B cell (primary cell): ENCODE measurements around the gene ODAD4. TPM values are rescaled to one million over a fixed set of nuclear protein-coding genes. Genes with fewer than 3 reads are reported as not detected.

Experiments used
- ATAC-seq: fragments of 200-7000 bp; cut with Tn5 transposase; one replicate; pipeline ENCODE4 v1.10.0; 2021; ENCODE audit warnings: low read depth, mild to moderate bottlenecking, moderate number of reproducible peaks, moderate library complexity
- CTCF ChIA-PET: fragments of 350-600 bp; sonication (Branson Sonifier 250); formaldehyde crosslinking; loops from one replicate; lab custom pipeline; 2021; ENCODE audit warnings: antibody characterized with exemption, inconsistent platforms; lab: Charles Lee
- POLR2A ChIA-PET: fragments of 350-600 bp; sonication (Branson Sonifier 250); formaldehyde crosslinking; loops from one replicate; lab custom pipeline; 2021; ENCODE audit warnings: antibody characterized with exemption; lab: Charles Lee
- DNase-seq: peaks from one replicate; pipeline ENCODE4 v3.0.0; 2013
- H2AFZ ChIP-seq: 2 replicates; pipeline ENCODE4 v1.6.1; 2012; ENCODE audit warnings: mild to moderate bottlenecking, low read depth, low read length; ENCODE audit not compliant: insufficient read depth, poor library complexity, severe bottlenecking
- H3K27ac ChIP-seq, 2 donors: 1 replicate in 1 of 2; 2 replicates in 1 of 2; pipeline ENCODE4 v1.5.1; 2012 to 2013; ENCODE audit warnings: low read length in 2 of 2, mild to moderate bottlenecking in 2 of 2, moderate library complexity in 1 of 2
- H3K27me3 ChIP-seq, 4 experiments: fragments of 200-600 bp in 1 of 4; sonication (generic) in 1 of 4; replicated peaks in 1 of 4; 1 replicate in 2 of 4; 2 replicates in 2 of 4; pipeline versions ENCODE4 v1.6.1 to v1.7.0; 2013 to 2016; ENCODE audit warnings: low read length in 3 of 4, mild to moderate bottlenecking in 2 of 4, mixed read lengths in 1 of 4, moderate library complexity in 1 of 4; ENCODE audit not compliant: insufficient read depth in 4 of 4, control insufficient read depth in 3 of 4; ENCODE audit errors: control extremely low read depth in 1 of 4
- H3K36me3 ChIP-seq, 2 experiments: replicated peaks in 1 of 2; 1 replicate in 1 of 2; 2 replicates in 1 of 2; pipeline versions ENCODE4 v1.6.1 to v1.7.1; 2013; ENCODE audit warnings: low read length in 1 of 2; ENCODE audit not compliant: insufficient read depth in 2 of 2, control insufficient read depth in 1 of 2; ENCODE audit errors: control extremely low read depth in 1 of 2, extremely low read depth in 1 of 2
- H3K4me1 ChIP-seq, 2 donors: fragments of 200-600 bp in 1 of 2; sonication (generic) in 1 of 2; 1 replicate in 1 of 2; 2 replicates in 1 of 2; pipeline versions ENCODE4 v1.5.1 to v1.6.1; 2013 to 2017; ENCODE audit warnings: low read length in 2 of 2; ENCODE audit not compliant: control insufficient read depth in 2 of 2, insufficient read depth in 2 of 2
- H3K4me2 ChIP-seq: replicated peaks from 2 replicates; pipeline ENCODE3; 2012; ENCODE audit warnings: mild to moderate bottlenecking, low read depth, low read length; ENCODE audit not compliant: poor library complexity, severe bottlenecking
- H3K4me3 ChIP-seq, 5 experiments: fragments of 200-600 bp in 1 of 5; sonication (generic) in 1 of 5; 1 replicate in 3 of 5; 2 replicates in 2 of 5; pipeline versions ENCODE4 v1.5.1 to v1.7.0; 2011 to 2016; ENCODE audit warnings: low read length in 4 of 5, mild to moderate bottlenecking in 4 of 5, low read depth in 2 of 5, control low read depth in 1 of 5, moderate library complexity in 1 of 5; ENCODE audit not compliant: insufficient read depth in 1 of 5; ENCODE audit errors: control extremely low read depth in 1 of 5, extremely low read depth in 1 of 5
- H3K79me2 ChIP-seq: fragments of 200-600 bp; sonication (generic); one replicate; pipeline ENCODE4 v1.6.0; 2016; ENCODE audit warnings: low read length; ENCODE audit not compliant: control insufficient read depth, insufficient read depth
- H3K9ac ChIP-seq: fragments of 200-600 bp; sonication (generic); 2 replicates; pipeline ENCODE4 v1.6.1; 2017; ENCODE audit warnings: mild to moderate bottlenecking, low read length, moderate library complexity
- H3K9me3 ChIP-seq, 3 donors: one replicate each; pipeline versions ENCODE4 v1.6.1 to v1.7.1; 2013; ENCODE audit warnings: low read length in 2 of 3; ENCODE audit not compliant: control insufficient read depth in 2 of 3, insufficient read depth in 1 of 3; ENCODE audit errors: control extremely low read depth in 1 of 3
- H4K20me1 ChIP-seq: 2 replicates; pipeline ENCODE4 v1.6.0; 2012; ENCODE audit warnings: mild to moderate bottlenecking, low read length; ENCODE audit not compliant: insufficient read depth, control insufficient read depth, poor library complexity, severe bottlenecking
- H3K27ac Mint-ChIP-seq: one replicate; pipeline ENCODE4 v1.8.0; 2021; ENCODE audit warnings: mixed read lengths
- H3K27me3 Mint-ChIP-seq: one replicate; pipeline ENCODE4 v1.8.0; 2021; ENCODE audit warnings: mixed read lengths
- H3K4me1 Mint-ChIP-seq: one replicate; pipeline ENCODE4 v1.8.0; 2021; ENCODE audit warnings: mixed read lengths
- H3K4me3 Mint-ChIP-seq: one replicate; pipeline ENCODE4 v1.8.0; 2021; ENCODE audit warnings: mixed read lengths
- H3K9me3 Mint-ChIP-seq: one replicate; pipeline ENCODE4 v1.8.0; 2022; ENCODE audit warnings: mixed read lengths; ENCODE audit not compliant: insufficient read depth
- CTCF ChIP-seq: fragments of 200-600 bp; IDR thresholded peaks from one replicate; pipeline ENCODE4 v1.8.0; 2022; ENCODE audit warnings: antibody characterized with exemption, mild to moderate bottlenecking
- EZH2 ChIP-seq: IDR thresholded peaks from 2 replicates; pipeline ENCODE4 v1.6.1; 2012; ENCODE audit warnings: borderline replicate concordance, low read depth, mild to moderate bottlenecking, moderate library complexity, low read length; ENCODE audit not compliant: insufficient read depth, poor library complexity, severe bottlenecking
- WGBS: methylation state at CpG from one replicate; pipeline ENCODE4 v1.1.5; 2013; ENCODE audit warnings: missing lambda C conversion rate; ENCODE audit not compliant: insufficient coverage; 5-methylcytosine and 5-hydroxymethylcytosine counted together
- intact Hi-C: fragments of 100-400 bp; cut with micrococcal nuclease; formaldehyde crosslinking; loops from one replicate; pipeline ENCODE4 v1.10.0; 2022
- polyA plus RNA-seq: library from polyadenylated mRNA; depleted of rRNA; stranded (reverse); fragments of >200 nt; gene quantifications from 2 replicates; pipeline ENCODE4 v1.2.3, GENCODE V29; 2012
- total RNA-seq, 2 donors: library from RNA; stranded (reverse); fragments of 120-200 nt in 1 of 2; gene quantifications; 1 replicate in 1 of 2; 2 replicates in 1 of 2; pipeline versions ENCODE4 v1.2.3 to v1.2.4, GENCODE V29; 2013 to 2022

The ODAD4 gene
- total and polyA plus RNA-seq, 2 donors (not counting 1 experiment from before 2014, with no cell fraction given), result 0.27 TPM; not detected in 1

- Mint-ChIP-seq H3K9me3 (no peaks in the 10 kb centered on the region), H3K4me3 (no peak overlapping the region), H3K27ac (no peak overlapping the region), H3K27me3 (no peaks in the 10 kb centered on the region), H3K4me1 (peaks cover 4% of the 10 kb centered on the region)
- ATAC-seq, result no peak
- intact Hi-C loops, result no loop called here
- no peaks in the 10 kb centered on the region for H3K27me3 ChIP-seq
- 96% methylated on average over 9 of the region's 13 CpGs for WGBS
- no peaks in the 10 kb centered on the region for H3K9me3 ChIP-seq
- POLR2A ChIA-PET, result no interaction called here
- H3K36me3 ChIP-seq, result peaks cover 6 to 89% of the 10 kb centered on the region in 2 experiments
- no peak overlapping the region for H2AFZ ChIP-seq
- peaks cover 35% of the 10 kb centered on the region for H3K79me2 ChIP-seq
- H3K9ac ChIP-seq, result no peak overlapping the region
- H3K27ac ChIP-seq, result no peak overlapping the region
- CTCF ChIA-PET, result interaction anchor here (0.8 kb wide), 1 partner anchor 109 kb away, joined by 3 read pairs; no protein-coding TSS in a partner anchor
- peaks cover 40% of the 10 kb centered on the region for H4K20me1 ChIP-seq
- H3K4me3 ChIP-seq, result no peak overlapping the region
- no peak for TF ChIP-seq CTCF
- no peak for TF ChIP-seq EZH2
- H3K4me2 ChIP-seq, result no peak overlapping the region
- no peak for DNase-seq
- H3K4me1 ChIP-seq, result no peaks in the 10 kb centered on the region
Measured at GRCh38 chr17:41909088-41909487, 21.3 kb upstream of the ODAD4 start.

GRCh38 chr17:41910701-41911391 lies 19.6 kb upstream of the ODAD4 start:
- DNase-seq (no peak), ATAC-seq (no peak)
- Histone ChIP-seq H3K36me3 (peaks cover 5 to 71% of the 10 kb centered on the region in 2 experiments), H3K79me2 (peaks cover 52% of the 10 kb centered on the region), H3K27me3 (no peaks in the 10 kb centered on the region), H2AFZ (no peak overlapping the region), H4K20me1 (peaks cover 58% of the 10 kb centered on the region), H3K9ac (no peak overlapping the region), H3K27ac (no peak overlapping the region), H3K4me3 (no peak overlapping the region), H3K9me3 (no peaks in the 10 kb centered on the region), H3K4me1 (no peaks in the 10 kb centered on the region), H3K4me2 (no peak overlapping the region)
- POLR2A ChIA-PET, result no interaction called here
- intact Hi-C loops, result no loop called here
- TF ChIP-seq EZH2, result no peak
- TF ChIP-seq CTCF, result no peak
- no peaks in the 10 kb centered on the region for H3K9me3 Mint-ChIP-seq
- H3K27ac Mint-ChIP-seq, result no peak overlapping the region
- CTCF ChIA-PET, result no interaction called here
- peaks cover 17% of the 10 kb centered on the region for H3K4me1 Mint-ChIP-seq
- no peak overlapping the region for H3K4me3 Mint-ChIP-seq
- H3K27me3 Mint-ChIP-seq, result no peaks in the 10 kb centered on the region
- 98% methylated on average over 13 of the region's 13 CpGs for WGBS
